Esophagus muscularis mucosa (tissue), 3 donors: Measurements from ENCODE around the gene ACCS.

Source experiments
- POLR2A ChIP-seq: fragments of 450-650 bp; IDR thresholded peaks from one replicate; pipeline ENCODE4 v1.6.1; 2017; ENCODE audit warnings: antibody characterized with exemption, moderate library complexity, mild to moderate bottlenecking, low read depth
- TF ChIP-seq, protein P1 (sequence below), 3 experiments: fragments of 200-600 bp in 2 of 3; fragments of 450-650 bp in 1 of 3; sonication (generic) in 2 of 3; IDR thresholded peaks; one replicate each; pipeline ENCODE4 v1.5.1; 2017 to 2019; ENCODE audit warnings: antibody characterized with exemption in 3 of 3, mild to moderate bottlenecking in 2 of 3, moderate library complexity in 1 of 3

- TF ChIP-seq, protein P1, sequence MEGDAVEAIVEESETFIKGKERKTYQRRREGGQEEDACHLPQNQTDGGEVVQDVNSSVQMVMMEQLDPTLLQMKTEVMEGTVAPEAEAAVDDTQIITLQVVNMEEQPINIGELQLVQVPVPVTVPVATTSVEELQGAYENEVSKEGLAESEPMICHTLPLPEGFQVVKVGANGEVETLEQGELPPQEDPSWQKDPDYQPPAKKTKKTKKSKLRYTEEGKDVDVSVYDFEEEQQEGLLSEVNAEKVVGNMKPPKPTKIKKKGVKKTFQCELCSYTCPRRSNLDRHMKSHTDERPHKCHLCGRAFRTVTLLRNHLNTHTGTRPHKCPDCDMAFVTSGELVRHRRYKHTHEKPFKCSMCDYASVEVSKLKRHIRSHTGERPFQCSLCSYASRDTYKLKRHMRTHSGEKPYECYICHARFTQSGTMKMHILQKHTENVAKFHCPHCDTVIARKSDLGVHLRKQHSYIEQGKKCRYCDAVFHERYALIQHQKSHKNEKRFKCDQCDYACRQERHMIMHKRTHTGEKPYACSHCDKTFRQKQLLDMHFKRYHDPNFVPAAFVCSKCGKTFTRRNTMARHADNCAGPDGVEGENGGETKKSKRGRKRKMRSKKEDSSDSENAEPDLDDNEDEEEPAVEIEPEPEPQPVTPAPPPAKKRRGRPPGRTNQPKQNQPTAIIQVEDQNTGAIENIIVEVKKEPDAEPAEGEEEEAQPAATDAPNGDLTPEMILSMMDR (IDR thresholded peaks at IDR 0.05), result peak; percentile 50 to 68 (median 55)
- no peak for TF ChIP-seq POLR2A
Observed at GRCh38 chr11:44110231-44110679, 44.2 kb downstream of the ACCS start.
